ENCODE measurements around the gene SRPK1.

Gene SRPK1

GRCh38 chr6:35857853-35858252 lies 63.0 kb downstream of the SRPK1 start:
- H3K4me2 ChIP-seq: no peak overlapping the region
- no peaks in the 10 kb centered on the region for H3K9me3 ChIP-seq (replicated peaks in 1 of 11)
- H3K4me3 ChIP-seq: no peak overlapping the region
- peaks cover 92 to 100% (median 100%) of the 10 kb centered on the region in 11 experiments for H3K36me3 ChIP-seq
- H3K27me3 ChIP-seq: no peaks in the 10 kb centered on the region
- no peak overlapping the region for H3K9ac ChIP-seq
- TF ChIP-seq Cebpa-rat (IDR thresholded peaks at IDR 0.05): no peak
- no peak overlapping the region for H3K27ac ChIP-seq
- peaks cover 0 to 9% (median 0%) of the 10 kb centered on the region in 10 experiments; a peak in 2 of 20 replicates for H3K4me1 ChIP-seq
- H4K20me1 ChIP-seq: peaks cover 0 to 11% (median 0%) of the 10 kb centered on the region in 11 experiments; a peak in 4 of 22 replicates

- H3K27ac ChIP-seq: no peak overlapping the region
- H3K4me1 ChIP-seq: peaks cover 0 to 9% (median 0%) of the 10 kb centered on the region in 10 experiments; a peak in 2 of 20 replicates
- H3K4me2 ChIP-seq: no peak overlapping the region
- no peak overlapping the region for H3K4me3 ChIP-seq
- H3K27me3 ChIP-seq: no peaks in the 10 kb centered on the region
- H3K9ac ChIP-seq: no peak overlapping the region
- no peak for TF ChIP-seq Cebpa-rat (IDR thresholded peaks at IDR 0.05)
- no peaks in the 10 kb centered on the region for H3K9me3 ChIP-seq (replicated peaks in 1 of 11)
- peaks cover 0 to 2% (median 0%) of the 10 kb centered on the region in 11 experiments; a peak in 2 of 22 replicates for H4K20me1 ChIP-seq
- H3K36me3 ChIP-seq: peaks cover 93 to 100% (median 100%) of the 10 kb centered on the region in 11 experiments
Measured at GRCh38 chr6:35856250-35856649, 64.6 kb downstream of the SRPK1 start.

GRCh38 chr6:35852994-35853393 lies 67.9 kb downstream of the SRPK1 start:
- H3K27ac ChIP-seq: no peak overlapping the region
- no peak overlapping the region for H3K4me2 ChIP-seq
- TF ChIP-seq Cebpa-rat (IDR thresholded peaks at IDR 0.05): no peak
- no peaks in the 10 kb centered on the region for H3K27me3 ChIP-seq
- no peaks in the 10 kb centered on the region for H4K20me1 ChIP-seq
- H3K9me3 ChIP-seq (replicated peaks in 1 of 11): peaks cover 14 to 20% (median 17%) of the 10 kb centered on the region in 11 experiments
- H3K4me3 ChIP-seq: no peak overlapping the region
- H3K36me3 ChIP-seq: peaks cover 96 to 100% (median 100%) of the 10 kb centered on the region in 11 experiments
- no peaks in the 10 kb centered on the region for H3K4me1 ChIP-seq
- H3K9ac ChIP-seq: no peak overlapping the region

- H3K27ac ChIP-seq: no peak overlapping the region
- H3K4me2 ChIP-seq: no peak overlapping the region
- H3K9ac ChIP-seq: no peak overlapping the region
- peaks cover 0 to 9% (median 0%) of the 10 kb centered on the region in 10 experiments; a peak in 5 of 20 replicates for H3K4me1 ChIP-seq
- H4K20me1 ChIP-seq: no peaks in the 10 kb centered on the region
- no peaks in the 10 kb centered on the region for H3K27me3 ChIP-seq
- TF ChIP-seq Cebpa-rat (IDR thresholded peaks at IDR 0.05): no peak
- H3K4me3 ChIP-seq: no peak overlapping the region
- H3K36me3 ChIP-seq: peaks cover 86 to 100% (median 99%) of the 10 kb centered on the region in 11 experiments
- H3K9me3 ChIP-seq (replicated peaks in 1 of 11): peaks cover 14 to 20% (median 17%) of the 10 kb centered on the region in 11 experiments
Measured at GRCh38 chr6:35850208-35850607, 70.7 kb downstream of the SRPK1 start.

- Histone ChIP-seq H4K20me1 (no peaks in the 10 kb centered on the region), H3K27ac (no peak overlapping the region), H3K4me1 (peaks cover 0 to 9% (median 0%) of the 10 kb centered on the region in 10 experiments; a peak in 5 of 20 replicates), H3K4me3 (no peak overlapping the region), H3K27me3 (no peaks in the 10 kb centered on the region), H3K36me3 (peaks cover 73 to 100% (median 97%) of the 10 kb centered on the region in 11 experiments), H3K9me3 (replicated peaks in 1 of 11) (peaks cover 11 to 13% (median 13%) of the 10 kb centered on the region in 11 experiments), H3K9ac (no peak overlapping the region), H3K4me2 (no peak overlapping the region)
- TF ChIP-seq Cebpa-rat (IDR thresholded peaks at IDR 0.05): no peak
Measured at GRCh38 chr6:35844290-35844689, 76.6 kb downstream of the SRPK1 start.

GRCh38 chr6:35842381-35842780 lies 78.5 kb downstream of the SRPK1 start:
- no peak overlapping the region for H3K4me2 ChIP-seq
- H3K4me3 ChIP-seq: no peak overlapping the region
- no peaks in the 10 kb centered on the region for H3K27me3 ChIP-seq
- peaks cover 0 to 9% (median 0%) of the 10 kb centered on the region in 10 experiments; a peak in 5 of 20 replicates for H3K4me1 ChIP-seq
- H3K9me3 ChIP-seq (replicated peaks in 1 of 11): no peaks in the 10 kb centered on the region
- no peak for TF ChIP-seq Cebpa-rat (IDR thresholded peaks at IDR 0.05)
- H3K27ac ChIP-seq: no peak overlapping the region
- H3K9ac ChIP-seq: no peak overlapping the region
- peaks cover 76 to 100% (median 97%) of the 10 kb centered on the region in 11 experiments for H3K36me3 ChIP-seq
- no peaks in the 10 kb centered on the region for H4K20me1 ChIP-seq

- TF ChIP-seq Cebpa-rat (IDR thresholded peaks at IDR 0.05): no peak
- Histone ChIP-seq H3K9me3 (replicated peaks in 1 of 11) (no peaks in the 10 kb centered on the region), H3K27ac (no peak overlapping the region), H3K4me3 (no peak overlapping the region), H3K4me2 (no peak overlapping the region), H3K27me3 (no peaks in the 10 kb centered on the region), H3K4me1 (no peaks in the 10 kb centered on the region), H3K9ac (no peak overlapping the region), H3K36me3 (peaks cover 74 to 100% (median 97%) of the 10 kb centered on the region in 11 experiments), H4K20me1 (no peaks in the 10 kb centered on the region)
Measured at GRCh38 chr6:35839019-35839418, 81.9 kb downstream of the SRPK1 start.

- peaks cover 45 to 68% (median 63%) of the 10 kb centered on the region in 11 experiments for H3K36me3 ChIP-seq
- H3K4me3 ChIP-seq: no peak overlapping the region
- no peak overlapping the region for H3K27ac ChIP-seq
- H3K9ac ChIP-seq: no peak overlapping the region
- H3K9me3 ChIP-seq (replicated peaks in 1 of 11): peaks cover 0 to 10% (median 8%) of the 10 kb centered on the region in 11 experiments; a peak in 17 of 22 replicates
- no peak overlapping the region for H3K4me2 ChIP-seq
- H3K27me3 ChIP-seq: no peaks in the 10 kb centered on the region
- no peaks in the 10 kb centered on the region for H3K4me1 ChIP-seq
- no peak for TF ChIP-seq Cebpa-rat (IDR thresholded peaks at IDR 0.05)
- H4K20me1 ChIP-seq: no peaks in the 10 kb centered on the region
Measured at GRCh38 chr6:35833536-35833935, 87.4 kb downstream of the SRPK1 start.

GRCh38 chr6:35831257-35832007 lies 89.5 kb downstream of the SRPK1 start:
- Histone ChIP-seq H3K27ac (no peak overlapping the region), H3K9ac (no peak overlapping the region), H3K27me3 (no peaks in the 10 kb centered on the region), H3K9me3 (replicated peaks in 1 of 11) (peaks cover 0 to 10% (median 8%) of the 10 kb centered on the region in 11 experiments; a peak in 17 of 22 replicates), H3K4me2 (no peak overlapping the region), H3K36me3 (peaks cover 31 to 49% (median 41%) of the 10 kb centered on the region in 11 experiments), H4K20me1 (no peaks in the 10 kb centered on the region), H3K4me1 (no peaks in the 10 kb centered on the region), H3K4me3 (no peak overlapping the region)
- TF ChIP-seq Cebpa-rat (IDR thresholded peaks at IDR 0.05): no peak
